Activated naive CD4-positive, alpha-beta T cell treated with anti-CD3 and anti-CD28 coated beads, Interleukin-2, amount 50 U/mL, for 24 hours (primary cell): Measurements from ENCODE around the gene GRK5.

ENCODE experiments used
- H3K27ac Mint-ChIP-seq: one replicate; pipeline ENCODE4 v1.8.0; 2021; ENCODE audit warnings: mild to moderate bottlenecking, mixed read lengths
- H3K27me3 Mint-ChIP-seq: one replicate; pipeline ENCODE4 v1.8.0; 2021; ENCODE audit warnings: mixed read lengths
- H3K36me3 Mint-ChIP-seq: one replicate; pipeline ENCODE4 v1.8.0; 2021; ENCODE audit warnings: mixed read lengths
- H3K4me1 Mint-ChIP-seq: one replicate; pipeline ENCODE4 v1.8.0; 2021; ENCODE audit warnings: mixed read lengths
- H3K4me3 Mint-ChIP-seq: one replicate; pipeline ENCODE4 v1.8.0; 2021; ENCODE audit warnings: mild to moderate bottlenecking, mixed read lengths
- H3K9me3 Mint-ChIP-seq: one replicate; pipeline ENCODE4 v1.8.0; 2021; ENCODE audit warnings: mixed read lengths

GRK5 gene

GRCh38 chr10:119209736-119210355, 2.5 kb downstream of the GRK5 start:
- H3K9me3 Mint-ChIP-seq = no peaks in the 10 kb centered on the region
- peaks cover 73% of the 10 kb centered on the region for H3K4me1 Mint-ChIP-seq
- peaks cover 5% of the 10 kb centered on the region for H3K36me3 Mint-ChIP-seq
- peak overlapping the region; percentile 92 for H3K27ac Mint-ChIP-seq
- peak overlapping the region; percentile 98 for H3K4me3 Mint-ChIP-seq
- no peaks in the 10 kb centered on the region for H3K27me3 Mint-ChIP-seq

DNA sequence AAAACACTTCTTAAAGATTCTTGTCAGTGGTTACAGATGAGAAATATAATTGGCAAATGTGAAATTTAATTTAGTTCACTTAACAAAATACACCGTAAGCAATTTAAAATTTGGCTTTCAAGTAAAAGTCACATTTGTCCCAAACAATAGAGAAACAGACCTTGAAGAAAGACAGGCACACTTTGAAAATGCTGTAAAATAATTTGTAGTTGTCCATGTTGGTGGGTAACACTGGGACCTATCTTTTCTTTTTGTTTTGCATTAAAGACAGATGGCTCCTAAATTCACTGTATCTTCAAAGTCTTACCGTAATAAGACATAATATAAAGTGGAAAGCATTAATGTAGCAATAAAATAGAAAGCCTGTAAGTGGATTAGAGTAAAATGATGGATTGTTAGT, 3.3 kb downstream of the GRK5 start:
- peak overlapping the region; percentile 96 for H3K27ac Mint-ChIP-seq
- peaks cover 80% of the 10 kb centered on the region for H3K4me1 Mint-ChIP-seq
- peak overlapping the region; percentile 83 for H3K4me3 Mint-ChIP-seq
- peaks cover 5% of the 10 kb centered on the region for H3K36me3 Mint-ChIP-seq
- no peaks in the 10 kb centered on the region for H3K9me3 Mint-ChIP-seq
- H3K27me3 Mint-ChIP-seq = no peaks in the 10 kb centered on the region

DNA sequence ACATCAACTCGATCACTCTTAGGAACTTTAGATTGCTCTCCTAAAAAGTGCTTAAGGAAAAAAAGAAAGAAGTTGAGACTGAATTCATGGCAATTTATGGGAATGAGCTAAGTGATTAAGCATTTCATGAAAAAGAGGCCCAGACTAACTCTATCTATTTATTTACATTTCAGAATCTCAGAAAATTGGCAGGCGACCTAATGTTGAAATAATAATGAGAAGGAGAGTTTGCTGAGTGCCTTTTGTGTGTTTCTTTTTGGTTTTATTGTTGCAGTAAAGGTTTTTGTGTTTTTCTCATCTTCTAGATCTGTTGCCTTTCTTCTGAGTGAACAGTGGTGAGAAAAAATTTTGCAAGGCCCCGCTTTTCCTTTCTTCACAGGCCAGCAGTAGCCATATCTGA, 3.8 kb downstream of the GRK5 start:
- Mint-ChIP-seq H3K4me1 (peaks cover 82% of the 10 kb centered on the region), H3K27ac (peak overlapping the region; percentile 96), H3K9me3 (no peaks in the 10 kb centered on the region), H3K4me3 (peak overlapping the region; percentile 83), H3K27me3 (no peaks in the 10 kb centered on the region), H3K36me3 (peaks cover 5% of the 10 kb centered on the region)

DNA sequence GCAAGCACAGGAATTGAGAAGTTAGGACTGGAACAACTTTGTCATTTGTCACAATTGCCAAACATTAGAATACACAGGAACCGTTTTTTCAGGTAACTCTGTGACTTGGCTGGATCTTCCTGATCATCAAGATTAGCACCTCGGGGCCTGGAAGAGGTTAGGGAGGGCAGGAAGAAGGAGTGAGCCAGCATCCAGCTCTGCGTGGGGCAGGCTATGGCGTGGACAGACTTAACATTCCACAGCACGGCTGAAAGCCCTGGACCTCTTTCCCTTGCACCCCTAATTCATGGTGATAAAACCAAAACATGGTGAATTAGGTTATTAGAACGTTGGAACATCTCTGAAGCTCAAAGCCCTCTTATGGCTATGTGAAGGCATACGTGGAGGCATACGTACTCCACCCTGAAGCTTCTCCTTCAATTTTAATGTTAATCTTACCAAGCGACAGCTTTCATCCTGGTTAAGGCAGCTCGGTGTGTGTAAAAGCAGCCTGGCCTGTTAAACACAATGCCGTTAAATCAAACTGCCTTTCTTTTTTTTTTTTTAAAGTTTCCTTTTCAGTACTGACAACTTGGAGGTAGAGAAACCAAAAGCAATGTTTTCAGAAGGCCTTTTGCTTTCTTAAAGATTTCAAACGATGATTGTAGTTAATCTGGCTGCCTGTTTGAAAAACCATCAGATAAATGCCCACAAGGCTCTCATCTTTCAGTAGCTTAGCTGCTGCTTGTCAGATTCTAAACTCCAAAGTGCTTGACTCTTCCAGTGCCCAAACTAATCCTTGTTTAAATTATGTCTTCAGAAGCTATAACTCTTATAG, 4.5 kb downstream of the GRK5 start:
- no peaks in the 10 kb centered on the region for H3K9me3 Mint-ChIP-seq
- peak overlapping the region; percentile 83 for H3K4me3 Mint-ChIP-seq
- H3K36me3 Mint-ChIP-seq = peaks cover 5% of the 10 kb centered on the region
- peaks cover 80% of the 10 kb centered on the region for H3K4me1 Mint-ChIP-seq
- H3K27ac Mint-ChIP-seq = peak overlapping the region; percentile 96
- H3K27me3 Mint-ChIP-seq = no peaks in the 10 kb centered on the region

DNA sequence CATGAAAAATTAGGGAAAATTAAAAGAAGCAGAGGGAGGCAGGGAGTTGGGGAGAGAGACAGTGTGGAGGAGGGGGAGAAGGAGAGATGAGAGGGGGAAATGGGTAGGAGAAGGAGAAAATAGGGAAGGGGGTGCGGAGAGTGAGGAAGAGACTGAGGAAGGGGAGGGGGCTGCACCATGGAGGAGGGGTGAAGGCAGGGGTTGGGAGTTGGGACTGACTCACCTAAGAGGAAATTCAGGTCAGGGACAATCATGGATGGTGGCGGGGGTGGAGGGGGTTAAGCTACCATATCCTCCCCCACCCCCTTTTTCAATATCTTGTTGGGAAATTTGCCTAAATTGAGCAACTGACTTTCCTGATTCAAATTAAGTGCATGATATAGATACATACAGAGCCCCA, 8.0 kb downstream of the GRK5 start:
- peak overlapping the region; percentile 71 for H3K27ac Mint-ChIP-seq
- peaks cover 82% of the 10 kb centered on the region for H3K4me1 Mint-ChIP-seq
- no peaks in the 10 kb centered on the region for H3K9me3 Mint-ChIP-seq
- H3K27me3 Mint-ChIP-seq = no peaks in the 10 kb centered on the region
- H3K4me3 Mint-ChIP-seq = peak overlapping the region; percentile 15
- peaks cover 7% of the 10 kb centered on the region for H3K36me3 Mint-ChIP-seq

DNA sequence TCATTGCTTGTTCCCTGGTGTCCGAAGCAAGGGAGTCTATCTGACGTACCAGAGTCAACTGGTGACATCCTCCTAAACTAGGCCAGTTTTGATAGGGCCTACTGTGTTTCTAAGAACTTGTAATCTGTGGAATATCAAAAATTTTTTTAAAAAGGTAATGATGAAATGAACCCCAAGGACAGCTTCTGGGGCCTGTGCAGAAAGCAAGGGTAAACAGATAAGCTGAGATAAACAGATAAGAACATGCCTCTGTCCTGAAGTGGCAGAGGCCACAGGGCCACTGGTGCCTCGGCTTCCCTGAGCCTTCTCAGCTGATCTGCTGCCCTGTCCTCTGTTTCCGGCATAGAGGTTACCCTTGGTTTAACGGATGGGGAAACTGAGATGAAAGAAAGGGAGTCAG, 8.8 kb downstream of the GRK5 start:
- no peaks in the 10 kb centered on the region for H3K9me3 Mint-ChIP-seq
- H3K36me3 Mint-ChIP-seq = peaks cover 8% of the 10 kb centered on the region
- H3K4me3 Mint-ChIP-seq = no peak overlapping the region
- peaks cover 77% of the 10 kb centered on the region for H3K4me1 Mint-ChIP-seq
- H3K27ac Mint-ChIP-seq = no peak overlapping the region
- H3K27me3 Mint-ChIP-seq = no peaks in the 10 kb centered on the region

DNA sequence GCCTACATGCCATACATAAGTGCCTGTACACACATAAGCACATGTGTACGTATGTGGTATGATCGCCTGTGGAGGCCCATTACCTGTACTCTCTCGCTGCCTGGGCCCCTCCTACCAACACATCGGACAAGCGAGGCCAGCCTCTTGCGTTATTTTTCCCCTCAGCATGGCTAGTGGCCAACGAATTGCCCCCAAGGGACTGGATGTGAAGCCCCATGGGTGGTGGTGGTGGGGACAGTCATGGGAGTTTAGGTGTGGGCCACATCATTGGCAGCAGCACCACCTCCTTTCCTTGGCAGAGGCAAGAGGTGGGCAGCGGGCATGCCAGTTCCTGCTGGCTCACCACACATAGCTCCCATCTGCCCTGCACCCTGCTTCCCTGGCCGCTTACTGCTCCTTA, 10.0 kb downstream of the GRK5 start:
- Mint-ChIP-seq H3K4me3 (no peak overlapping the region), H3K9me3 (no peaks in the 10 kb centered on the region), H3K4me1 (peaks cover 77% of the 10 kb centered on the region), H3K36me3 (peaks cover 10% of the 10 kb centered on the region), H3K27me3 (no peaks in the 10 kb centered on the region), H3K27ac (peak overlapping the region; percentile 59)

- H3K4me3 Mint-ChIP-seq = no peak overlapping the region
- H3K27me3 Mint-ChIP-seq = no peaks in the 10 kb centered on the region
- peak overlapping the region; percentile 59 for H3K27ac Mint-ChIP-seq
- no peaks in the 10 kb centered on the region for H3K9me3 Mint-ChIP-seq
- H3K36me3 Mint-ChIP-seq = peaks cover 8% of the 10 kb centered on the region
- peaks cover 76% of the 10 kb centered on the region for H3K4me1 Mint-ChIP-seq
Measured at GRCh38 chr10:119217991-119218490, 10.7 kb downstream of the GRK5 start.

DNA sequence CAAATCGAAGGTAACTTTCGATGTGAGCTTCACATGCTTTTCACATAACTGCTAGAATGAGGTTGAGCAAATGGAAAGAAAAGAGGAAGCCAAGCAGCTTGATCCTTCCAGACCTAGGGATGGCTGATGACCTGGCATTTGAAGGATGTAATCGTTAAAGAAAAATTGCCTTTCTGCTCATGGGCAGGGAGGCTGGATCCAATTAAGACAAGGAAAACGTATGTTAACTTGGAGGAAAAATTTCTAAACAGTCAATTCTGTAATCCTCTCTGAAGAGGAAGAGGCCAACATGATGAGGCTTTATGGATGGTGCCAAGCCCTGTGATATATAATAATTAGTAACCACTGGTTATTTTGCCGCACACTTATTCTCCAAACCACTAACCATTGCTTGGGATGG, 12.5 kb downstream of the GRK5 start:
- Mint-ChIP-seq H3K27me3 (no peaks in the 10 kb centered on the region), H3K4me1 (peaks cover 71% of the 10 kb centered on the region), H3K27ac (no peak overlapping the region), H3K9me3 (no peaks in the 10 kb centered on the region), H3K36me3 (peaks cover 5% of the 10 kb centered on the region), H3K4me3 (no peak overlapping the region)

- H3K27me3 Mint-ChIP-seq = no peaks in the 10 kb centered on the region
- no peak overlapping the region for H3K4me3 Mint-ChIP-seq
- H3K9me3 Mint-ChIP-seq = no peaks in the 10 kb centered on the region
- peak overlapping the region; percentile 18 for H3K27ac Mint-ChIP-seq
- peaks cover 66% of the 10 kb centered on the region for H3K4me1 Mint-ChIP-seq
- peaks cover 5% of the 10 kb centered on the region for H3K36me3 Mint-ChIP-seq
Measured at GRCh38 chr10:119221201-119221600, 13.8 kb downstream of the GRK5 start.

GRCh38 chr10:119221666-119222065, 14.3 kb downstream of the GRK5 start:
- Mint-ChIP-seq H3K4me1 (peaks cover 64% of the 10 kb centered on the region), H3K36me3 (peaks cover 5% of the 10 kb centered on the region), H3K27me3 (no peaks in the 10 kb centered on the region), H3K4me3 (peak overlapping the region; percentile 77), H3K9me3 (no peaks in the 10 kb centered on the region), H3K27ac (peak overlapping the region; percentile 84)

DNA sequence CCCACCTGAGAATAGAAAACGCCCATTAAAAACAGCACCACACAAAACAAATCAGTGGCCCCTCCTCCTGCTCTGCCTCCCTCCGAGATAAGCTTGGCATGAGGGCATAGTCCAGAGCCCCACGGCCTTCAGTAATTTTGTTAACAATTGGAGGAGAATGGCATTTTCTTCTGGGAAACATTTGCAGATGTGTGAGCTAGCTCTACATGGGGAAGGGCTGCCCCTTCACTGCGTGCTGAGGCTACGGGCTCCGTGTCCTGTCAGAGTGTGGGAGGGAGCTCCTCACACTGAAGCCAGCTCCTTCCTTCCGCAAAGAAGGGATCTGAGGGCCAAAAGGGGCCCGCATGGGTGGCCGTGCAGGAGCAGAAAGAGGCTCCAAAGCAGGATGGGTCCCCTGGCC, 15.2 kb downstream of the GRK5 start:
- Mint-ChIP-seq H3K9me3 (no peaks in the 10 kb centered on the region), H3K27ac (peak overlapping the region; percentile 84), H3K4me3 (no peak overlapping the region), H3K27me3 (no peaks in the 10 kb centered on the region), H3K36me3 (peaks cover 3% of the 10 kb centered on the region), H3K4me1 (peaks cover 63% of the 10 kb centered on the region)

GRCh38 chr10:119222966-119223386, 15.6 kb downstream of the GRK5 start:
- Mint-ChIP-seq H3K36me3 (peaks cover 3% of the 10 kb centered on the region), H3K9me3 (no peaks in the 10 kb centered on the region), H3K27ac (peak overlapping the region; percentile 62), H3K4me1 (peaks cover 63% of the 10 kb centered on the region), H3K27me3 (no peaks in the 10 kb centered on the region), H3K4me3 (no peak overlapping the region)

- H3K4me1 Mint-ChIP-seq = peaks cover 67% of the 10 kb centered on the region
- H3K9me3 Mint-ChIP-seq = no peaks in the 10 kb centered on the region
- no peak overlapping the region for H3K27ac Mint-ChIP-seq
- no peak overlapping the region for H3K4me3 Mint-ChIP-seq
- H3K27me3 Mint-ChIP-seq = no peaks in the 10 kb centered on the region
- H3K36me3 Mint-ChIP-seq = peaks cover 6% of the 10 kb centered on the region
Measured at GRCh38 chr10:119225083-119225658, 17.8 kb downstream of the GRK5 start.

GRCh38 chr10:119227825-119228224, 20.5 kb downstream of the GRK5 start:
- no peaks in the 10 kb centered on the region for H3K9me3 Mint-ChIP-seq
- no peak overlapping the region for H3K27ac Mint-ChIP-seq
- H3K36me3 Mint-ChIP-seq = peaks cover 15% of the 10 kb centered on the region
- H3K4me3 Mint-ChIP-seq = no peak overlapping the region
- no peaks in the 10 kb centered on the region for H3K27me3 Mint-ChIP-seq
- H3K4me1 Mint-ChIP-seq = peaks cover 69% of the 10 kb centered on the region

- H3K27me3 Mint-ChIP-seq = no peaks in the 10 kb centered on the region
- H3K9me3 Mint-ChIP-seq = no peaks in the 10 kb centered on the region
- H3K4me1 Mint-ChIP-seq = peaks cover 83% of the 10 kb centered on the region
Measured at GRCh38 chr10:119231654-119232053, 24.3 kb downstream of the GRK5 start.

More at GRCh38 chr10:119231654-119232053, 24.3 kb downstream of the GRK5 start:
- H3K36me3 Mint-ChIP-seq = peaks cover 15% of the 10 kb centered on the region
- no peak overlapping the region for H3K27ac Mint-ChIP-seq
- no peak overlapping the region for H3K4me3 Mint-ChIP-seq
